DND-41 (cell line): Measurements from ENCODE around the gene POLR1H.

ENCODE experiments used
- CTCF ChIP-seq: IDR thresholded peaks from 2 replicates; pipeline ENCODE4 v1.5.1; 2012; ENCODE audit warnings: borderline replicate concordance, low read length, moderate library complexity, mild to moderate bottlenecking; ENCODE audit not compliant: poor library complexity, severe bottlenecking; ENCODE audit errors: extremely low read depth
- EZH2 ChIP-seq: IDR thresholded peaks from 3 replicates; pipeline ENCODE4 v1.6.1; 2012; ENCODE audit warnings: borderline replicate concordance, low read depth, mild to moderate bottlenecking, moderate library complexity, low read length, inconsistent platforms; ENCODE audit not compliant: severe bottlenecking

GRCh38 chr6:30041821-30042220 lies 19.2 kb upstream of the POLR1H start:
- TF ChIP-seq EZH2 (no peak), CTCF (no peak)
